GM10847 (cell line): ENCODE measurements around the gene GNG7.

ENCODE experiments used
- POLR2A ChIP-seq: IDR thresholded peaks from 2 replicates; pipeline ENCODE4 v1.6.1; 2011; ENCODE audit not compliant: insufficient read length; ENCODE audit errors: extremely low read depth

Gene GNG7

DNA sequence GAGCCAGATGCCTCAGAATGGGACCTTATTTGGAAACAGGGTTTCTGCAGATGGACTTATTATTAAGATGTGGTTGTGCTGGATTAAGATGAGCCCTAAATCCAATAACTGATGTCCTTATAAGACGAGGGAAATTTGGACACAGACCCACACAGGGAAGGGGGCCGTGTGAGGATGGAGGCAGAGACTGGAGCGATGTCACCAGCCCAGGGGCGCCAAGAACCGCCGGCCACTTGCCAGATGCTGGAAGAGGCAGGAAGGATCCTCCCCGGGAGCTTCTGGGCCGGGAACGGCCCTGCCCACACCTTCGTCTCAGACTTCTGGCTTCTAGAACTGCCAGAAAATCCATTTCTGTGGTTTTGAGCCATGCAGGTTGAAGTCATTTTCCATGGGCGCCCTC, 26.6 kb downstream of the GNG7 start:
- no peak for TF ChIP-seq POLR2A

DNA sequence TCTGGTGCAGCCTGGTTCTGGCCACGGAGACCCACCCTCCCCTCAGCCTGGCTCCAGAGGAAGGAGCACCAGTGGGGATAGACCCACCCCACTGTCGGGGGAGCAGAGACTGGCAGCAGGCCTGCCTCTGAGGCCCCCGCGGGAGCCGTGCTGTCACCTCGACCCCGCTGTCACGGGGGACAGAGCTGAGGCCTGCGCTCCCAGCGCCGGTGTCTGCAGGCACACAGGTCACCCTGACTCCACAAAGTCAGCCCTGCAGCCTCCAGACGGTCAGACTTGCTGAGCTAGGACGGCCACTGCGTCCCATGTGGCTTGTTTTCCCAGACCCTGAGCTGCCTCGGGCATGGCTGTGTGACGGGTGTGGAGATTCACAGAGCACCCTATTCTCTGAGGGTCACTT, 32.3 kb downstream of the GNG7 start:
- no peak for TF ChIP-seq POLR2A

DNA sequence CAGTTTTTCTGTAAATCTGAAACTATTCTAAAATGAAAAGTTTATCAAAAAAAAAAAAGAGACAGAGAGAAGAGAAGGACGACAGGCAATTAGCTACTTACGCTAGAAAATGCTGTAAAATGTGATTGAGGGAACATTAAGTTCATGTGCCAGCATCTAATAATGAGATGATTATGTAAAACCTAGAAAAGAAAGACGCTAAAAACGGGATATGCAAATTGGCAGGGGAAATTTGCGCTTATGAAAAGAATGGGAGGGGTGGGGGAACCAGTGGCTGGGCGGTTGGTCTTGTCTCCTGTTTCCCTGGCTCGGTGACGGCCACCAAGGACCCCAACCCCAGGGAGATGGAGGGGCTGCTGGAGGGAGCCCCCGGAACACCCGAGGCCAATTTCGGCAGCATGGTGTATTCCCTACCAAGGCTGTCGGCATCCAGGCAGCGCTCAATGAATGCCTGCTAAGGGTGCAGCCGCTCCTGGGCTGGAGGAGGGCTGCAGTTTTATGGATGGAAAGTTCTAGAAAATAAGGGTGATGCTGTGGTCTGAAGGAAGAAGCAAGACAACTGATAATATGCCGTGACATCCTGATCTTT, 34.2 kb downstream of the GNG7 start:
- TF ChIP-seq POLR2A: no peak

DNA sequence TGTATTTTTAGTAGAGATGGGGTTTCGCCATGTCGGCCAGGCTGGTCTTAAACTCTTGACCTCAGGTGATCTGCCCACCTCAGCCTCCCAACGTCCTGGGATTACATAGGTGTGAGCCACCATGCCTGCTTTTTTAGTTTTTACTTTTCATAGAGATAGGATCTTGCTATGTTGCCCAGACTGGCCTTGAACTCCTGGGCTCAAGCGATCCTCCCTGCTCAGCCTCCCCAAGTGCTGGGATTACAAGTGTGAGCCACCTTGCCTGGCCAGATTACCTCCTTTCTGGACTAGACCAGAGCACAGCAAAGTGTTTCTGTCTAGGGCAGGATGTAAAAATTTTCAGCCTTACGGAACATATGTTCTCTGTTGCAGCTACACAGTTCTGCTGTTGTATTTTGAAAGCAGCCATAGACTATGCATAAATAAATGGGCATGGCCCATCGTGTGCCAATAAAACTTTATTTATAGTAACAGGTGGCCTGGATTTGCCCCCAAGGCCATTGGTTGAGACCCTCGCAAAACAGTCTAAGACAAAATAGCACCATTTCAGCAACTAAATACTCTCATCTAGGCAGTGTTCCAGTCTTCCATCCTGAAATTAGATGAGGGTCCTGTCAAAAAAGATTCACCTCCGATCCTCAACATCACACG, 36.0 kb downstream of the GNG7 start:
- TF ChIP-seq POLR2A: no peak

DNA sequence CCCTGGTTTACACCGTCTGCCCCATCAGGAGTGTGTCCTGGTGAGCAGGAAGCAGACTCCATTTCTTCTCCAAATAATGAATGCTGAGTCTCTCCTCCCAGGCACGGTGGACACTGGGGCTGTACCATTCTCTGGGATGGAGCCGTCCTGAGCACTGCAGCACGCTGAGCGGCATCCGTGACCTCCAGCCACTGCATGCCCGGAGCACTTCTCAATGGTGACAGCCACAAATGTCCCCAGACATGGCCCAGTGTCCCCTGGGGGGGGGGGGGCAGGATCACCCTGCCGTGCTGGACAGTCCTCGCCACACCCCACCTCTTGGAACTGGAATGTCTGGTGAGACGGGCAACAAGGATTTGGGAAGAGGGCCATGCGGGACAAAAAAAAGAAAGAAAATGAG, 37.4 kb downstream of the GNG7 start:
- TF ChIP-seq POLR2A: no peak

DNA sequence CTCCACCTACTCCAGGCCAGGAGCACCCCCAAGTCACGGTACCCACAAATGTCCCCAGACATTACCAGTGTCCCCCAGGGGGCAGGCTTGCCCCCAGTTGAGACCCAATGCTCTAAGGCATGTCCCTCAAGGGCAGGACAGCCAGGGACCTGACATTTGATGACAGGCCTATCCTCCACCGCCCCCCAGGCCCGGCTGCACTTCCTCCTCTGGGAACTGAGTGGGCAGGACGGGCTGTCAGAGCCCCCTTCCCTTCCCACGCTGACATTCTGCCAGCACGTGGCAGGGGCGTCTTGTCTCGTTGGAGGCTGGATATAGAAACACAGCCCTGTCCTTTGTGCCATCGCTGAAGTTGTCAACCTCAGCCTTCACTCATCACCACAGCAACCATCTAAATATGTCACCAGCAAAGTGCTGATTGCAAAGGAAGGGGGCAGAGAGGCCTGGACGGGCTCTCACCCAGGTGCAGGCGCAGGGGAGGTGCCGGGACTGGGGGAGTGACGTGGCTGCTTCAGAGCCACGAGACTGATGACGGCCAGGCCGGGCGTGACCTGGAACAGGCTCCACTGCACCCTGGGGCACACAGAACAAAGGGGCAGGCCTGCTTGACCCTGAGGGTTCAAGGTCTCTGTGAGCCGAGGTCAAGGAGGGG, 38.4 kb downstream of the GNG7 start:
- no peak for TF ChIP-seq POLR2A

DNA sequence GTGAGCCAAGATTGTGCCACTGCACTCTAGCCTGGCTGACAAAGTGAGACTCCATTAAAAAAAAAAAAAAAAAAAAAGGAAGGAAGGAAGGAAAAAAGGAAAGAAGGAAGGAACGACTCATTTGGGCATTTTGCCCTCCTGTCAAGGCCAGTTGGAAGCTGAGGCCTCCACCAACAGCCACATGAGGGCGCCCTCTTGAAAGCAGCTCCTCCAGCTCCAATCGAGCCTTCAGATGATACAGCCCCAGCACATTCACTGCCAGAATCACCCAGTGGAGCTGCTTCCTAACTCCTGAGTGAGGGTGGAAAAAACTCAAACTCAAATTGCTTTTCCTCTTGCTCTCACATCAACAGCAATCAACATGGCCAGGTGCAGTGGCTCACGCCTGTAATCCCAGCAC, 40.9 kb downstream of the GNG7 start:
- TF ChIP-seq POLR2A: no peak

DNA sequence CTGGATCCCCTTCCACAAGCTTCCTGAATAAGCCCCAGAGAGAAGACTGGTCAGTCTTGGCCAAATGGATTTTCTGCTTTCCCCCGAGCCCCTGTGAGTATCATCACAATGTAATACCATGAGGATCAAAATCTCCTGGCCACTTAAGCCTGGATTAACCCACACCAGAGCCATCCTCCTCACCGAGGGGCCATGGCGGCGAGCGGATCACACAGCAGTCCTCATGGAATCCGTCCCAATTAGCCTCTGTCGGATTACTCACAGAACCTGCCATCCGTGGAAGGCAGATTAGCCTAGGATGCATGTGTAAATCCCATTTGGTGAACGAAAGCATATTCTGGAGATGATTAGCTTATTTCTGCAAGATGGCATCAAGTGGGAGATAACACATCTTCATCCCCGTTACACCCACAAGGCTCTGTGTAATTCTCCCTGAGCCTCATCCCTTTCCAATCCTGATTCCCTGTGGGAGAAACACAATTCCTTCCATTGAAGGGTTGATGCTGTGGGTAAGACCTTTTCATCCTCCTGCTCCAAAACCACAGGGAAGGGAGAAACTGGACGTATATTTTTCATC, 42.5 kb downstream of the GNG7 start:
- TF ChIP-seq POLR2A: no peak

DNA sequence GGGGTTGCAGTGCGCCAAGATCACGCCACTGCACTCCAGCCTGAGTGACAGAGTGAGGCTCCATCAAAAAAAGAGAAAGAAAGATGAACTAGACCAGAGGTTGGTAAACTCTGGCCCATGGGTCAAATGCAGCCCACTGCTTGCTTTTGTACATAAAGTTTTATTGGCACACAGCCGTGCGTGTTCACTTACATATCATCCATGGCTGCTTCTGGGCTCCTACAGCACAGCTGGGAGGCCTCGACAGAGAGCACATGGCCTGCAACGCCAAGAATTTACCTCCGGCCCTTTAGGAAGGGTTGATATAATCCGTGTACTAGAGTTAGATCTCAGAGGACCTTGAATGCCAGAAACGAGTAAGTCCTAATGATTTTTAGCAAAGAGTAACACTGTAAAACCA, 46.0 kb downstream of the GNG7 start:
- TF ChIP-seq POLR2A: no peak

DNA sequence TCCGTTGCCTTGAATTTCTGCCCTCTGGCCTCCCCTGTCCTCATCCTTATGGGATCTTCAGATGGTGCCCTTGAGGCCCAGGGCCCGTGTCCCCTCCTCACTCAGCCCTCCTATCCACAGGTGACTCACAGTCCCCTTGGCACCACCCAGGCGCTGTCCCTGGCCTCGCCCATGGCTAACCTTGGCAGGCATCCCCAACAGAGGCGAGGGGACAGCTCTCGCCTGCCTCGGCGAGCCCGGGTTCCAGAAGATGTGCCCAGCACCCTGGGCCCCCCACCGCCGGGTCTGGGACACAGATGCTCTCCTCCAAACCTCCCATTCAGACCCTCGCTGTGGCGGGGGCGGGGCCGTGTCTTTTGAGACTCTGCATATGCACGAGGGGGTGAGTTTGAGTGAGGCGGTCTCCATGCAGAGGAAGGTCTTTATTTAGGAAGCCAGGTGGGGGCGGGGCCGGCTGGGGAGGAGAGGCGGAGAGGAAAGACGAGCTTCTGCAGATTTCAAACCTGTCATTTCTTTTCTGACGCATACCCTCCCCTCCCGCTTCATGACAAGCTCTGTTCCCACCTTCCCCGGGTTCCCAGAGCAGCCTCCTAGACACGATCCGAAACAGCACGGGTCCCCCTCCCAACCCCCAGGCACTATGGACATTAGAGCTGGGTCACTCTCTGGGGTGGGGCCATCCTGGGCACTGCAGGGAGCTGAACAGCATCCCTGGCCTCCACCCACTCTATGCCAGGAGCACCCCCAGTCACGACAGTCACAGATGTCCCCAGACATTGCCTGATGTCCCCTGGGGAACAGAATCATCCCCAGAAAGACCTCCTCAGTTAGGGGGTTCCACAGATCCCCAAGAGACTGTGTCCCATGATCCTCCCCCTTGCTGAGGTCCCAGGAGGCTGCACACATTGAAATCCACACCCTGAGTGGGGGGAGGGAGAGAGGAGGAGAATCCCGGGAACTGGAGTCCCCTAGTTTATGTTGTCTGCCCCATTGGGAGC, 48.5 kb downstream of the GNG7 start:
- TF ChIP-seq POLR2A: no peak

DNA sequence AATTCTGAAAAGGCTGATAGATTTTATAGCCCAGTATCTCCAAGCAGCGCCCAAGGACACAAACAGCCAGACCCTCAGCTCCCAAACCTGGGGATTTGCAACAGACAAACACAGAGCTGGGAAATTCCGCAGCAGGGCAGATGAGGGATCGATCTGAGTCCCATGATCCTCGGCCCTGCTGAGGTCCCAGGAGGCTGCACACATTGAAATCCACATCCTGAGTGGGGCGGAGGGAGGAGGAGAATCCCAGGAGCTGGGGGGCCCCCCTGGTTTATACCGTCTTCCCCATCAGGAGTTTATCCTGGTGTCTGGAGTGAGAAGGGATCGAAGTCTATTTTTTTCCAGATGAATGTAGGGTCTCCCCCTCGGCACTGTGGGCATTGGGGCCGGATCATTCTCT, 49.3 kb downstream of the GNG7 start:
- no peak for TF ChIP-seq POLR2A

DNA sequence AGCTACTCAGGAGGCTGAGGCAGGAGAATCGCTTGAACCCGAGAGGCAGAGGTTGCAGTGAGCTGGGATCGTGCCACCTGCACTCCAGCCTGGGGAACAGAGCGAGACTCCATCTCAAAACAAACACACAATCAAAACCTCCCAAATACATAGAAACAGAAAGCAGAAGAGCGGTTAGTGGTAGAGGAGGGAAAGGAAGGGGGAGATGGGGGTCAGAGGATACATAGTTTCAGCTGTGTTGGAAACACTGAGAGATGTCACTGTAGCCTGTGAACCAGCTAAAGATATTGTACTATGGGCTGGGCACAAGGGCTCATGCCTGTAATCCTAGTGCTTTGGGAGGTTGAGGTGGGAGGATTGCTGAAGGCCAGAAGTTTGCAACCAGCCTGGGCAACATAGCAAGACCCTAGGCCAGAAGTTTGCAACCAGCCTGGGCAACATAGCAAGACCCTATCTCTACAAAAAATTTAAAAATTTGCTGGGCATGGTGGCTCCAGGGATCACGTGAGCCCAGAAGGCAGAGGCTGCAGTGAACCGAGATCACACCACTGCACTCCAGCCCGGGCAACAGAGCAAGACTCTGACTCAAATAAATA, 49.9 kb downstream of the GNG7 start:
- no peak for TF ChIP-seq POLR2A

DNA sequence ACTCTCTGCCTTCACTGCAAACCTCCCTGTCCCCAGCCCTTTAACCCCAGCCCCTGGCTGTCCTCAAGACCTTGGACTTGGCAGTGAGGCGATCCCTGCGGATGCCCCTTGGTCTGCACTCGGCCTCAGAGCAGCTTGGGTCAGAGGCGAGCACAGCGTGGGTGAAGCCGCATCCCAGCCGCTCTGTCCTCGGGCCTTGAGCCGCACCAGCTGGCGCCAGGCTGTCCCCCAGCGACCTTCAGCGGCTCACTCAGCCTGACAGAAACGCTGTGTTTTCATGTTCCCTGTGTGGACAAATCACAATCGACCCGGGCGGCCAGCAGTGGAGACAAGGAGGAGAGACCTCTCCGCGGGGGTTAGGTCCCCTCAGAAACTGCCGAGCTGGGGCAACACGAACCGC, 52.0 kb downstream of the GNG7 start:
- TF ChIP-seq POLR2A: no peak

DNA sequence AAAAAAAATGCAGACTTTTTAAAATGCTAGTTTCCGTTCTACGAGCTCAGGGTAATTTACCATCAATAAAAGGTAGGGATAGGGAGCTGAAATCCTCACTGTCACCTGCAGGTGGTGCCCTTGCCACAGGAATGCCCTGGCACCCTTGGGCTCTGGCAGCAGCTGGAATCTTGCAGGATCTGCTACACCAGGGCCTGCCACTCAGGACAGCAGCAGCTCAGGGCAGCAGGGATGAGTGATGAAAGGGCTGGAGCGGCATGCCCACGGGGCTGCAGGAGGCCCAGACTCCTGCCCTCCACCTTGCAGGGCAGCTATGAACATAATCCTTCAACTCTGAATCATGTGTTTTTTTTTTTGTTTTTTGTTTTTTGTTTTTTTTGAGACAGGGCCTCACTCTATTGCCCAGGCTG, 54.0 kb downstream of the GNG7 start:
- TF ChIP-seq POLR2A: no peak

DNA sequence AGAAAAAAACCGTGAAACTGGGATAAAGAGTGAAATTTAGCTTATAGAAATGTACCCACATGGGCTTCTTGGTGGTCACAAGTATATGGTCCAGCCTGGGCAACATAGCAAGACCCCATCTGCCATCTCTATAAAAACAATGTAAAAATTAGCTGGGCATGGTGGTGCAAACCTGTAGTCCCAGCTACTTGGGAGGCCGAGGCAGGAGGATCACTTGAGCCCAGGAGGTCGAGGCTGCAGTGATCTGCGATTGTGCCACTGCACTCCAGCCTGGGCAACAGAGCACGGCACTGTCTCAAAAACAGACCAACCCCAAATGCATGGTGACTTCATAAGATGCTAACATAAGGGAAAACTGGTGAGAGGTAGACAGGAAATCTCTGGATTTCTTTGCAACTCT, 54.4 kb downstream of the GNG7 start:
- TF ChIP-seq POLR2A: no peak

DNA sequence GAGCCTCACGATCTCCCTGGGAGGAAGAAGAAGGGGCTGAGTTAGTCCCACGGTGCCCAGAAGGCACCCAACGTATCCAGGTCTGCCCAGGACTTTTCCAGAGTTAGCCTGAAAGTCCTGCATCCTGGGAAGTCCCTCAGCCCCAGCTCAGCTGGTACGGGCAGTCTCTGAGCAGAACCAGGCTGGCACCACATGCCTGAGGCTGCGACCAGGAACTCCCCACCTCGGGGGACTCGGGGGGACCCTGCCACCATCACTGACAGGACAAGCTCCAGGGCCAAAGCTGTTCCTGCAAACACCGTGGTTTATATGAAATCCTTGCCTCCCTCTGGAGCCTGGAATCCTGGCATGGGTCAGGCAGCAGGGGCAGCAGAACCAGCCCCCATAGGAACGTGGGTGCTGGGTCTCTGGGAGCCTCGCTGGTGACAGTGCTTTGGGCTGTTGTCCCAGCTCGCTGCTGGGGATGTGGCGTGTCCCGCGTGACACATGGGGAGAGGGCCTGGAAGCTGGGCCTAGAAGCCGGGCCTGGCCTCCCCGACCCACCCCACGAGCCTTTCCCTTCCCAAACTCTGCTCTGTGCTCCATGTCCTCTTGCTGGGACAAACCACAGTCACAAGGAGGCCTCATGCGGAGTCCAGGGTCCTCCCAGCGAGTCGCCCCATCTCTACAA, 55.5 kb downstream of the GNG7 start:
- no peak for TF ChIP-seq POLR2A
